BLaER1 treated with 17β-estradiol and CSF1 and Interleukin-3, amounts not matched to agents 10 nM and 100 nM (cell line): Measurements from ENCODE around the gene HMCES.
"Not testable (repeated sequence)": the region's sequence is repeated elsewhere in the genome, so short reads cannot be mapped to it uniquely, and the experiment has no call there.

Experiments used
- H3K27ac ChIP-seq, 11 experiments: shearing (Covaris generic); formaldehyde crosslinking; 2 replicates each; pipeline ENCODE4 v1.8.1; 2022
- H3K27me3 ChIP-seq, 11 experiments: shearing (Covaris generic); formaldehyde crosslinking; 2 replicates each; pipeline ENCODE4 v1.8.1; 2022
- H3K36me3 ChIP-seq, 11 experiments: shearing (Covaris generic); formaldehyde crosslinking; 2 replicates each; pipeline ENCODE4 v1.8.1; 2022
- H3K4me1 ChIP-seq, 10 experiments: shearing (Covaris generic); formaldehyde crosslinking; 2 replicates each; pipeline ENCODE4 v1.8.1; 2022
- H3K4me2 ChIP-seq, 11 experiments: shearing (Covaris generic); formaldehyde crosslinking; 2 replicates each; pipeline ENCODE4 v1.8.1; 2022
- H3K4me3 ChIP-seq, 10 experiments: shearing (Covaris generic); formaldehyde crosslinking; 2 replicates each; pipeline ENCODE4 v1.8.1; 2022
- H3K9ac ChIP-seq, 11 experiments: shearing (Covaris generic); formaldehyde crosslinking; 2 replicates each; pipeline ENCODE4 v1.8.1; 2022
- H3K9me3 ChIP-seq, 11 experiments: shearing (Covaris generic); formaldehyde crosslinking; replicated peaks in 1 of 11; 2 replicates each; pipeline ENCODE4 v1.8.1; 2022
- H4K20me1 ChIP-seq, 11 experiments: shearing (Covaris generic); formaldehyde crosslinking; 2 replicates each; pipeline ENCODE4 v1.8.1; 2022
- Cebpa-rat ChIP-seq, 11 experiments: shearing (Covaris generic); IDR thresholded peaks; 2 replicates each; pipeline ENCODE4 v1.8.1; 2022

HMCES gene

DNA sequence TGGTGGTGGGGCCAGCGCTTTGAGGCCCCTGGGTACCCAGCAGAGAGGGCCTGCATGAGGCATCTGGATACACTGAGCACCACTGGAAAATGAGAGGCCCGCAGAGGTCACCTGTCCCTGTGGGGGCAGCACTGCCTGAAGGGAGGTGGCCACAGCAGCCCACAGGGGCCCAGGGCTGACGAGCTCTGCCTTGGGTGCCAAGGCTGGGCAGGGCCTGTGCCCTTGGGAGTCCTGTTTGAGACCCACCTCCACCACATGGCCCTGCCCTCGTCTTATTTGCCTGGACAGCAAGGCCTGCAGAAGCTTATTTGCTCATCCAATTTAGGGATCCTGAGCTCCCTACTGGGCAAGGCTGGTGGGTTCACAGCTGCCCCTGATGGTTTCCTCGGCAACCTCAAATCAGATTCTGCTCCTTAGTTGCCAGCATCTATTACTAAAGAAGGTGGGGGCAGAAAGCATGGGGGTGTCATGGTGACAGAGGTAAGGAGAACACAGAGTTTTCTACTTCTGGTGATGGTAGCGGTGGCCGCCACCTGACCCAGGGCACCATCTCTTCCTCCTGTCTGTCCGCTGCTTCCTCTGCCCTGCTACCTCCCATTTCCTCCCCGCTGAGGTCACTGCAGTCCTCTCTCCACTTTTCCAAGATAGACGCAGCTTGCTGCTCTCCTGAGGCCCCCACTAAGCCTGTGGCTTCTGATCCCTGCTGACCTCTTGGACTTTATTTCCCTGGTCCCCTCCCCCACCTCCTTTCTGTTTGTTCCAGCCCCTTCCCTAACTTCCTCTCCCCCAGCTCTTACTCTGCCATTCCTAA lies 62.9 kb downstream of the HMCES start:
- Histone ChIP-seq H3K27ac (no peak overlapping the region), H3K36me3 (no peaks in the 10 kb centered on the region), H3K9ac (no peak overlapping the region), H3K4me1 (peaks cover 0 to 14% (median 5%) of the 10 kb centered on the region in 10 experiments; a peak in 16 of 20 replicates), H3K9me3 (peaks cover 0 to 22% (median 17%) of the 10 kb centered on the region in 11 experiments; a peak in 17 of 22 replicates), H3K4me3 (no peak overlapping the region), H3K27me3 (peaks cover 19 to 38% (median 30%) of the 10 kb centered on the region in 11 experiments), H3K4me2 (no peak overlapping the region), H4K20me1 (no peaks in the 10 kb centered on the region)
- no peak for TF ChIP-seq Cebpa-rat (IDR thresholded peaks at IDR 0.05)

GRCh38 chr3:129343643-129344360 lies 65.1 kb downstream of the HMCES start:
- H3K36me3 ChIP-seq = no peaks in the 10 kb centered on the region
- H3K4me1 ChIP-seq = peaks cover 0 to 24% (median 14%) of the 10 kb centered on the region in 10 experiments; a peak in 17 of 20 replicates
- no peak for TF ChIP-seq Cebpa-rat (IDR thresholded peaks at IDR 0.05)
- H3K9ac ChIP-seq = 0 out of 22 replicates have a peak overlapping the region, but pooled peaks of 1 of the 11 experiments have one; percentile 48
- peaks cover 0 to 22% (median 17%) of the 10 kb centered on the region in 11 experiments; a peak in 17 of 22 replicates for H3K9me3 ChIP-seq
- H3K27me3 ChIP-seq = peaks cover 19 to 38% (median 30%) of the 10 kb centered on the region in 11 experiments
- H3K4me2 ChIP-seq = peak overlapping the region in 10 of 11 experiments; percentile 18 to 79 (median 31); a peak in 13 of 22 replicates
- H3K27ac ChIP-seq = no peak overlapping the region
- peak overlapping the region in 3 of 10 experiments; percentile 32 to 44 (median 37); a peak in 4 of 20 replicates for H3K4me3 ChIP-seq
- H4K20me1 ChIP-seq = no peaks in the 10 kb centered on the region

GRCh38 chr3:129344540-129345220 lies 66.0 kb downstream of the HMCES start:
- Histone ChIP-seq H3K9ac (no peak overlapping the region), H3K27ac (no peak overlapping the region), H3K4me3 (no peak overlapping the region), H4K20me1 (no peaks in the 10 kb centered on the region), H3K4me1 (peaks cover 6 to 24% (median 19%) of the 10 kb centered on the region in 10 experiments; a peak in 18 of 20 replicates), H3K9me3 (peaks cover 0 to 21% (median 17%) of the 10 kb centered on the region in 11 experiments; a peak in 17 of 22 replicates), H3K36me3 (no peaks in the 10 kb centered on the region), H3K4me2 (peak overlapping the region in 2 of 11 experiments; percentile 30 to 56; a peak in 3 of 22 replicates), H3K27me3 (peaks cover 19 to 38% (median 30%) of the 10 kb centered on the region in 11 experiments)
- no peak for TF ChIP-seq Cebpa-rat (IDR thresholded peaks at IDR 0.05)

DNA sequence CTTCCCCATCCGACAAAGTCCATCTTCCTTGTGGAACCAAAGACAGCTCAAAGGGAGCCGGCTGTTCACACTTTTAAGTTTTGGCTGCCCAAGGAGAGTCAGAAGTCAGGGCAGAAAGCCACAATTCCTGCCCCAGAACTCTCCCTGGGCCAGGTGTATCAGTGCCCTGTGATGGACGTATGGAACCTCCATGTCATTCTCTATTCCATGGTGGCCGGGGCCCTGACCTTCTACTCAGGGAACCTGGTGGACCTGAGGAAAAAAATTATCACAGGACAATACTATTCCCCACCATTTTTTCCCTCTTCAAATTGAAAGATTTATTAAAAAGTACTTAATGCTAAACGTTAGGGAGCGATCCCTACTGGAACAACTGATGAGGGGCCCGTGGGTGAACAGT lies 66.6 kb downstream of the HMCES start:
- H3K9ac ChIP-seq = no peak overlapping the region
- peaks cover 0 to 15% (median 12%) of the 10 kb centered on the region in 11 experiments; a peak in 17 of 22 replicates for H3K9me3 ChIP-seq
- no peaks in the 10 kb centered on the region for H4K20me1 ChIP-seq
- H3K36me3 ChIP-seq = no peaks in the 10 kb centered on the region
- H3K4me1 ChIP-seq = peaks cover 6 to 24% (median 19%) of the 10 kb centered on the region in 10 experiments; a peak in 18 of 20 replicates
- no peak overlapping the region for H3K4me2 ChIP-seq
- no peak overlapping the region for H3K4me3 ChIP-seq
- peaks cover 19 to 38% (median 30%) of the 10 kb centered on the region in 11 experiments for H3K27me3 ChIP-seq
- H3K27ac ChIP-seq = no peak overlapping the region
- TF ChIP-seq Cebpa-rat (IDR thresholded peaks at IDR 0.05) = no peak

DNA sequence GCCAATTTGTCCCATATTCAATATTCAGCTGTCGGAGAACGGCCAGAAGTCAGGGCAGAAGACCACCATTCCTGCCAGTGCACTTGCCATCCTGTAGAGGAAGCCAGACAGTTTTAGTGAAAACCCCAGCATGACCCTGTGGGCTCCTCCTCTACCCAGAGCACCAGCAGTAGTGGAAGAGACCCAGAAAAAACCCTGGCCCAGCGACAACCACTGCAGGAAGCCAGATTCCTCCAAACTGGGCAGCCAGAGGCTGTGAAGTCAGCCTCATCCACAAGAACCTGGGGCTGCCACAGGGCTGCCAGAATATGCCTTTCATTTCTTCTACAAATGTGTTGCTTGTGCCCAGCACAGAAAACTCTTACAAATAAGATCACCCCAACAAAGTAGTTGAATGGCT lies 67.3 kb downstream of the HMCES start:
- H3K36me3 ChIP-seq = no peaks in the 10 kb centered on the region
- no peak overlapping the region for H3K27ac ChIP-seq
- H3K9ac ChIP-seq = no peak overlapping the region
- no peak overlapping the region for H3K4me3 ChIP-seq
- H3K9me3 ChIP-seq = peaks cover 0 to 9% (median 7%) of the 10 kb centered on the region in 11 experiments; a peak in 16 of 22 replicates
- H3K27me3 ChIP-seq = peaks cover 19 to 38% (median 30%) of the 10 kb centered on the region in 11 experiments
- TF ChIP-seq Cebpa-rat (IDR thresholded peaks at IDR 0.05) = no peak
- no peaks in the 10 kb centered on the region for H4K20me1 ChIP-seq
- peaks cover 6 to 24% (median 19%) of the 10 kb centered on the region in 10 experiments; a peak in 18 of 20 replicates for H3K4me1 ChIP-seq
- peak overlapping the region in 2 of 11 experiments; percentile 10 to 62; a peak in 1 of 22 replicates for H3K4me2 ChIP-seq

DNA sequence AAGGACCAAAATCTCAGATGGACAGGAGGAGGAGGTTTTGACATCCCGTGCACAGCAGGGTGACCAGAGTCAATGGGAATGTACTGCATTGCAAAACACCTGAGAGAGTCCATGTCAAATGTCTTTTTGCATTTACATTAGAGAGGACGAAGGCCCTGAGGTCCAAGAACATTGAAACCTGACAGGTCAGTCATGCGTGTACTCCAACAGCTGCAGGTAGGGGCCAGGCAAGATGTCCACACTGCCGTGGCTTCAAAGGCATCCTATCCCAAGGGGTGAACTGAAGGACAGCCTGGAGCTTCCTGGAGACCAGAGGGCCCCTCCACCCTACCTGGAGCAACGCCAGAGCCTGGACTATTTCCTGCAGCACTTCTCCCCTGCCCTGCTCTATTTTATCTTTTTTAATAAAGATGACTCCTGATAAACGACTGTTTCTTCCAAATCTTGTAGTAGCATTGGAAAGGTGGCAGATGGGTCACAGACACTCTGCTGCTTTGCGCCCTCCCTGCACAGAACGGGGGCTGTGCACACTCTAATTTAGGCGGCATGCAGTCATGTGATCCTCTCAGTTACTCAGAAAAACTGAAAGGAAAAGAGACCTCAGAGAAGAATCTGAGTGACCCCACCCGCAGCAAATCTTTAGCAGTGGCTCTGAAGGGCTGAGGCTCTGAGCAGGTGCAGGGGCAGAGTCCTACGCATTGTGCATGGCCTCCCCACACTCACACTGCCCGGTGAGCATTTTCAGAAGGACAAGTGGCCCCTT lies 68.2 kb downstream of the HMCES start:
- peak overlapping the region; percentile 20 to 64 (median 54); a peak in 20 of 22 replicates for H3K4me2 ChIP-seq
- peaks cover 6 to 24% (median 19%) of the 10 kb centered on the region in 10 experiments; a peak in 18 of 20 replicates for H3K4me1 ChIP-seq
- H3K27ac ChIP-seq = no peak overlapping the region
- no peak overlapping the region for H3K4me3 ChIP-seq
- peaks cover 0 to under 1% (median 0%) of the 10 kb centered on the region in 11 experiments; a peak in 1 of 22 replicates for H3K9me3 ChIP-seq
- no peaks in the 10 kb centered on the region for H4K20me1 ChIP-seq
- H3K9ac ChIP-seq = no peak overlapping the region
- H3K36me3 ChIP-seq = no peaks in the 10 kb centered on the region
- peaks cover 19 to 38% (median 30%) of the 10 kb centered on the region in 11 experiments for H3K27me3 ChIP-seq
- TF ChIP-seq Cebpa-rat (IDR thresholded peaks at IDR 0.05) = no peak

GRCh38 chr3:129347458-129347845 lies 68.8 kb downstream of the HMCES start:
- TF ChIP-seq Cebpa-rat (IDR thresholded peaks at IDR 0.05) = no peak
- Histone ChIP-seq H3K4me1 (peaks cover 6 to 24% (median 19%) of the 10 kb centered on the region in 10 experiments; a peak in 18 of 20 replicates), H3K27me3 (peaks cover 19 to 36% (median 28%) of the 10 kb centered on the region in 11 experiments), H3K9me3 (no peaks in the 10 kb centered on the region), H4K20me1 (no peaks in the 10 kb centered on the region), H3K4me3 (no peak overlapping the region), H3K27ac (no peak overlapping the region), H3K4me2 (peak overlapping the region in 10 of 11 experiments; percentile 20 to 64 (median 52); a peak in 16 of 22 replicates), H3K36me3 (no peaks in the 10 kb centered on the region), H3K9ac (no peak overlapping the region)

GRCh38 chr3:129348734-129349133 lies 70.1 kb downstream of the HMCES start:
- peaks cover 12 to 23% (median 16%) of the 10 kb centered on the region in 11 experiments for H3K27me3 ChIP-seq
- no peaks in the 10 kb centered on the region for H3K9me3 ChIP-seq
- no peaks in the 10 kb centered on the region for H4K20me1 ChIP-seq
- H3K27ac ChIP-seq = no peak overlapping the region
- no peak overlapping the region for H3K9ac ChIP-seq
- no peaks in the 10 kb centered on the region for H3K36me3 ChIP-seq
- H3K4me2 ChIP-seq = peak overlapping the region in 1 of 11 experiments; percentile 35; a peak in 1 of 22 replicates
- peaks cover 6 to 23% (median 19%) of the 10 kb centered on the region in 10 experiments; a peak in 18 of 20 replicates for H3K4me1 ChIP-seq
- H3K4me3 ChIP-seq = no peak overlapping the region
- no peak for TF ChIP-seq Cebpa-rat (IDR thresholded peaks at IDR 0.05)

GRCh38 chr3:129349169-129349568 lies 70.5 kb downstream of the HMCES start:
- not testable (repeated sequence) for H3K9ac ChIP-seq, H3K27ac ChIP-seq, H3K9me3 ChIP-seq, H4K20me1 ChIP-seq, H3K36me3 ChIP-seq, H3K4me3 ChIP-seq
- peaks cover 6 to 22% (median 19%) of the 10 kb centered on the region in 10 experiments; a peak in 18 of 20 replicates for H3K4me1 ChIP-seq
- peaks cover 8 to 19% (median 11%) of the 10 kb centered on the region in 11 experiments for H3K27me3 ChIP-seq
- peak overlapping the region in 2 of 11 experiments; percentile 18 to 35; a peak in 4 of 22 replicates for H3K4me2 ChIP-seq
